H1 (cell line): Measurements from ENCODE around the gene GPSM1. TPM values are rescaled to one million over a fixed set of nuclear protein-coding genes. Genes with fewer than 3 reads are reported as not detected.

Source experiments
- CTCF ChIA-PET: fragments of 300-600 bp; sonication (Branson Sonifier 250); formaldehyde crosslinking; loops from one replicate; lab custom pipeline; 2021; ENCODE audit not compliant: partially characterized antibody; lab: Charles Lee
- POLR2A ChIA-PET: fragments of 300-600 bp; sonication (Branson Sonifier 250); formaldehyde crosslinking; loops from one replicate; lab custom pipeline; 2021; ENCODE audit warnings: inconsistent platforms; ENCODE audit not compliant: partially characterized antibody; lab: Charles Lee
- DNase-seq, 2 experiments: peaks; one replicate each; pipeline versions ENCODE4 v3.0.0 to v3.0.0-alpha.2; 2010 to 2022; ENCODE audit warnings: low spot score in 2 of 2, low read depth in 1 of 2, mixed read lengths in 1 of 2
- FAIRE-seq: peaks from 2 replicates; lab custom pipeline; 2011; peaks lifted over from hg19 to GRCh38; lab: Jason Lieb, UNC
- H2AFZ ChIP-seq: 2 replicates; pipeline ENCODE4 v1.8.1; 2012; ENCODE audit warnings: low read length, inconsistent platforms
- H2AK5ac ChIP-seq: 2 replicates; pipeline ENCODE4 v1.6.1; 2013; ENCODE audit warnings: low read depth, low read length
- H2BK120ac ChIP-seq: replicated peaks from 2 replicates; pipeline ENCODE3; 2013; ENCODE audit warnings: low read depth, low read length, inconsistent platforms
- H2BK12ac ChIP-seq: 2 replicates; pipeline ENCODE4 v1.6.1; 2013; ENCODE audit warnings: low read depth, low read length
- H2BK15ac ChIP-seq: 2 replicates; pipeline ENCODE4 v1.6.1; 2013; ENCODE audit warnings: low read length
- H2BK20ac ChIP-seq: 2 replicates; pipeline ENCODE4 v1.6.1; 2013; ENCODE audit warnings: low read length
- H2BK5ac ChIP-seq: 2 replicates; pipeline ENCODE4 v1.6.1; 2013; ENCODE audit warnings: low read depth, low read length
- H3K14ac ChIP-seq: 2 replicates; pipeline ENCODE4 v1.6.1; 2013; ENCODE audit warnings: inconsistent platforms; ENCODE audit not compliant: insufficient read length
- H3K18ac ChIP-seq: 2 replicates; pipeline ENCODE4 v1.6.1; 2013; ENCODE audit warnings: low read length; ENCODE audit errors: extremely low read depth
- H3K23ac ChIP-seq: 2 replicates; pipeline ENCODE4 v1.6.1; 2013; ENCODE audit warnings: inconsistent platforms; ENCODE audit not compliant: insufficient read length
- H3K23me2 ChIP-seq: 2 replicates; pipeline ENCODE4 v1.6.1; 2013; ENCODE audit warnings: low read depth, low read length
- H3K27ac ChIP-seq: 2 replicates; pipeline ENCODE4 v1.6.1; 2011; ENCODE audit warnings: low read depth, low read length, inconsistent platforms
- H3K27me3 ChIP-seq, 4 experiments: replicated peaks in 1 of 4; 1 replicate in 1 of 4; 2 replicates in 3 of 4; pipeline versions ENCODE4 v1.6.1 to v1.8.1; 2011 to 2013; ENCODE audit warnings: low read length in 3 of 4, mild to moderate bottlenecking in 3 of 4, inconsistent platforms in 2 of 4, mixed read lengths in 2 of 4, moderate library complexity in 1 of 4; ENCODE audit not compliant: control insufficient read depth in 3 of 4, insufficient read depth in 3 of 4; ENCODE audit errors: extremely low read depth in 1 of 4
- H3K36me3 ChIP-seq, 4 experiments: 2 replicates each; pipeline versions ENCODE4 v1.6.1 to v1.8.1; 2011 to 2013; ENCODE audit warnings: mild to moderate bottlenecking in 4 of 4, low read length in 3 of 4, moderate library complexity in 2 of 4, control low read depth in 1 of 4, inconsistent platforms in 1 of 4; ENCODE audit not compliant: insufficient read depth in 4 of 4, control insufficient read depth in 2 of 4
- H3K4ac ChIP-seq: replicated peaks from 2 replicates; pipeline ENCODE3; 2013; ENCODE audit warnings: low read length, low read depth, mixed read lengths, inconsistent platforms; ENCODE audit not compliant: insufficient read length
- H3K4me1 ChIP-seq, 4 experiments: replicated peaks in 1 of 4; 1 replicate in 1 of 4; 2 replicates in 3 of 4; pipeline versions ENCODE4 v1.6.1 to v1.8.1; 2011 to 2013; ENCODE audit warnings: low read length in 3 of 4, inconsistent platforms in 2 of 4, mixed read lengths in 1 of 4; ENCODE audit not compliant: insufficient read depth in 4 of 4, control insufficient read depth in 3 of 4
- H3K4me2 ChIP-seq, 2 experiments: 2 replicates each; pipeline versions ENCODE4 v1.6.1 to v1.8.1; 2011 to 2013; ENCODE audit warnings: low read depth in 2 of 2, low read length in 2 of 2, control low read depth in 1 of 2, inconsistent platforms in 1 of 2, mild to moderate bottlenecking in 1 of 2; ENCODE audit not compliant: insufficient read depth in 1 of 2
- H3K4me3 ChIP-seq, 4 experiments: fragments of 200-600, 300-600 bp in 1 of 4; sonication (generic), shearing (Covaris generic), sonication (Bioruptor Twin) in 1 of 4; 2 replicates each; pipeline versions ENCODE4 v1.5.1 to v1.8.1; 2011 to 2016; ENCODE audit warnings: low read length in 4 of 4, low read depth in 3 of 4, control low read depth in 2 of 4, inconsistent platforms in 2 of 4, mild to moderate bottlenecking in 2 of 4, mixed read lengths in 1 of 4, moderate library complexity in 1 of 4; ENCODE audit not compliant: insufficient read depth in 2 of 4; ENCODE audit errors: extremely low read depth in 1 of 4
- H3K56ac ChIP-seq: replicated peaks from 2 replicates; pipeline ENCODE3; 2013; ENCODE audit warnings: low read depth, mild to moderate bottlenecking, mixed read lengths, low read length, inconsistent platforms; ENCODE audit not compliant: insufficient read length
- H3K79me1 ChIP-seq: 2 replicates; pipeline ENCODE4 v1.6.1; 2013; ENCODE audit warnings: low read depth, low read length, control low read depth
- H3K79me2 ChIP-seq, 2 experiments: 2 replicates each; pipeline versions ENCODE4 v1.6.1 to v1.8.1; 2012 to 2013; ENCODE audit warnings: low read length in 2 of 2, mild to moderate bottlenecking in 2 of 2, inconsistent platforms in 1 of 2; ENCODE audit not compliant: insufficient read depth in 2 of 2, control insufficient read depth in 1 of 2
- H3K9ac ChIP-seq, 4 experiments: replicated peaks in 1 of 4; 1 replicate in 1 of 4; 2 replicates in 3 of 4; pipeline versions ENCODE4 v1.6.1 to v1.8.1; 2011 to 2013; ENCODE audit warnings: low read depth in 3 of 4, low read length in 3 of 4, control low read depth in 2 of 4, mild to moderate bottlenecking in 2 of 4, moderate library complexity in 2 of 4, inconsistent platforms in 1 of 4; ENCODE audit errors: extremely low read depth in 1 of 4
- H3K9me3 ChIP-seq, 2 experiments: 2 replicates each; pipeline versions ENCODE4 v1.6.1 to v1.8.1; 2012 to 2013; ENCODE audit warnings: mild to moderate bottlenecking in 2 of 2, moderate library complexity in 2 of 2, control low read depth in 1 of 2, inconsistent platforms in 1 of 2, low read depth in 1 of 2, low read length in 1 of 2, mixed read lengths in 1 of 2; ENCODE audit not compliant: insufficient read depth in 2 of 2
- H4K20me1 ChIP-seq, 2 experiments: replicated peaks in 1 of 2; 2 replicates each; pipeline versions ENCODE3 to v1.8.1; 2011 to 2013; ENCODE audit warnings: inconsistent platforms in 2 of 2, low read length in 2 of 2, mild to moderate bottlenecking in 1 of 2; ENCODE audit not compliant: insufficient read depth in 2 of 2, control insufficient read depth in 1 of 2
- H4K5ac ChIP-seq: 2 replicates; pipeline ENCODE4 v1.6.1; 2013; ENCODE audit warnings: low read length, low read depth, mixed read lengths, inconsistent platforms; ENCODE audit not compliant: insufficient read length
- H4K8ac ChIP-seq: 2 replicates; pipeline ENCODE4 v1.8.0; 2013; ENCODE audit warnings: mild to moderate bottlenecking, moderate library complexity, low read length, inconsistent platforms; ENCODE audit not compliant: insufficient read depth; ENCODE audit errors: extremely low read depth
- H4K91ac ChIP-seq: replicated peaks from 2 replicates; pipeline ENCODE3; 2013; ENCODE audit warnings: low read length, mixed read lengths, inconsistent platforms; ENCODE audit not compliant: insufficient read length
- ASH2L ChIP-seq: fragments of 200-600, 300-600 bp; sonication (generic); IDR thresholded peaks from one replicate; pipeline ENCODE4 v1.7.1; 2017; ENCODE audit warnings: low read length
- CEBPB ChIP-seq: IDR thresholded peaks from 2 replicates; pipeline ENCODE4 v1.6.1; 2012; ENCODE audit warnings: low read depth, low read length
- EGR1 ChIP-seq: IDR thresholded peaks from 2 replicates; pipeline ENCODE4 v1.6.1; 2011; ENCODE audit warnings: low read depth, low read length, borderline replicate concordance
- FOSL1 ChIP-seq: IDR thresholded peaks from 2 replicates; pipeline ENCODE4 v1.6.1; 2011; ENCODE audit warnings: mild to moderate bottlenecking, low read depth, low read length, moderate library complexity; ENCODE audit not compliant: insufficient read depth
- POU5F1 ChIP-seq: IDR thresholded peaks from 2 replicates; pipeline ENCODE4 v1.6.1; 2011; ENCODE audit warnings: low read depth, mild to moderate bottlenecking, low read length, moderate library complexity
- SIN3A ChIP-seq, 2 experiments: IDR thresholded peaks in 1 of 2; conservative IDR thresholded peaks in 1 of 2; 2 replicates each; pipeline ENCODE4 v1.6.1; 2011 to 2012; ENCODE audit warnings: low read length in 2 of 2, improper control_type of control experiment in 1 of 2, low read depth in 1 of 2, mild to moderate bottlenecking in 1 of 2
- SP1 ChIP-seq: IDR thresholded peaks from 2 replicates; pipeline ENCODE4 v1.6.1; 2011; ENCODE audit warnings: low read depth, low read length
- SP2 ChIP-seq: IDR thresholded peaks from 2 replicates; pipeline ENCODE4 v1.6.1; 2012; ENCODE audit warnings: mild to moderate bottlenecking, low read length, inconsistent platforms
- SUZ12 ChIP-seq: fragments of 200-600 bp; sonication (generic); IDR thresholded peaks from 2 replicates; pipeline ENCODE4 v1.6.1; 2012; ENCODE audit warnings: mild to moderate bottlenecking, inconsistent platforms, low read length, moderate library complexity, mixed read lengths
- TCF12 ChIP-seq: IDR thresholded peaks from 2 replicates; pipeline ENCODE4 v1.6.1; 2011; ENCODE audit warnings: low read depth, mild to moderate bottlenecking, low read length
- TEAD4 ChIP-seq: IDR thresholded peaks from 2 replicates; pipeline ENCODE4 v1.6.1; 2012; ENCODE audit warnings: low read depth, low read length, inconsistent platforms, mixed read lengths
- WGBS, 2 experiments: shearing (Covaris generic) in 1 of 2; methylation state at CpG; one replicate each; pipeline versions ENCODE4 v1.1.6 to v1.1.7; 2013 to 2015; ENCODE audit warnings: low lambda C conversion rate in 2 of 2, mixed read lengths in 2 of 2, inconsistent platforms in 1 of 2, low coverage in 1 of 2, missing lambda C conversion rate in 1 of 2; ENCODE audit not compliant: insufficient replicate concordance in 2 of 2, insufficient coverage in 1 of 2, insufficient read length in 1 of 2; ENCODE audit errors: extremely low coverage in 1 of 2, missing lambda C conversion rate in 1 of 2; 5-methylcytosine and 5-hydroxymethylcytosine counted together
- polyA plus RNA-seq, 7 experiments: library from polyadenylated mRNA; depleted of rRNA in 3 of 7; stranded (reverse) in 5 of 7; unstranded in 2 of 7; fragments of >200 nt in 5 of 7; fragments of 200-250 nt in 2 of 7; gene quantifications; 1 replicate in 5 of 7; 2 replicates in 1 of 7; 4 replicates in 1 of 7; pipeline versions ENCODE4 v1.2.1 to v1.2.3, GENCODE V29; 2011 to 2013; ENCODE audit warnings: missing spikeins in 2 of 7, mixed read lengths in 2 of 7
- total RNA-seq: library from RNA; stranded (reverse); fragmentation: NEBNext Ultra II Directional; extraction: Animal tissue kit (Norgen Biotek cat#: 25700); gene quantifications from 2 replicates; pipeline ENCODE4 v1.2.1, GENCODE V29; 2021

The GPSM1 gene
- total and polyA plus RNA-seq, 2 of the 8 experiments (the other 6 are each of a cell fraction or from before 2014, with no cell fraction given), result 12.8 to 18.0 TPM

DNA sequence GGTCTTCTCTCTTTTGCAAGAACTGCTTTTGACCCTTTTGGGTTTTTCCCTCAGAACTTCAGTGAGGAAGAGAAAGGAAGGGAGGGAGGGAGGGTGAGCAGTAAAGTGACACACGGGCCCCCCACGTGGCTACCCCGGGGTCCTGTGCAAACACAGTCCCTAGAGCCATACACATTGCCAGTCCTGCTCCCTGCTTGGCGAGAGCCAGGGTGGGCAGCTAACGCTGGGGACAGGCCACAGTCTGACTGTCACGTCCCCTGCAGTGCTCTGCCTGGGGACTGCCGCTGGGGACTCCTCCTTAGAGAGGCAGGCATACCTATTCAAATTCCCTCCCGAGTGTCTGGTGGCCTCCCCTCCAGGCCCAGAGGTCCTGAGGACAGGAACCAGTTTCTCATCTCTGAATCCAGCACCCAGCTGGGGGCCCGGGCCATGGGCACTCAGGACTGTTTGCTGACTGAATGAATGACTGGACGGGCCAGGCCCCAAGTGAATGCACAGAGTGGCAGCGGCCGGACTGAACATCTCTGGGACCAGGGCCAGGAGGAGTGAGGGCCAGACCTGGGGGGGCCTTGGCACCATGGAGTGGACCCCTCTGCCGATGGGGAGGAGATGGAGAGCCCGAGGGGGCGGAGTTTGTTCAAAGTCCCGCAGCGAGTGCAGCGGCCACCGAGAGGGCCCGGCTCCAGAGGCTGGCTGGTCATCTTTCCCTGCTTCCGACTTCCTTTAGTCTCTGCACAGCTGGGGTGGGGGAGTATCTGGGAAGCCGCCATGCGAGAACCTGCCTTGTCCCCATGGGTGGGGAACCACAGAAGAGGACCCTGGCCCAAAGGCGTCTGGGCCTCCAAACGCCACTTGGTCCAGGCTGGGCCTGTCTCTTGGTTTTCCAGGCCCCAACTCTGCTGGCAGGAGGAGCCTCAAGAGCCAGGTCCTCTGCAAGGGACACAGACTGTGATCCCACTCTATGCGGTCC is 29.3 kb upstream of the GPSM1 start:
- Histone ChIP-seq H3K14ac (no peak overlapping the region), H3K9ac (no peak overlapping the region), H2AFZ (no peak overlapping the region), H4K91ac (no peak overlapping the region), H3K36me3 (no peaks in the 10 kb centered on the region; a peak in 1 of 8 replicates), H4K5ac (no peak overlapping the region), H2BK12ac (no peak overlapping the region), H3K56ac (peak overlapping the region; percentile 46), H2AK5ac (no peak overlapping the region; the same call in 1 of the 2 replicates), H4K20me1 (peaks cover 0 to 13% of the 10 kb centered on the region in 2 experiments), H3K4me3 (no peak overlapping the region), H3K4me1 (no peaks in the 10 kb centered on the region; a peak in 1 of 7 replicates), H3K27ac (no peak overlapping the region)
- CTCF ChIA-PET, result interaction anchor here (0.6 to 1.8 kb wide), 6 partner anchors 8 to 766 kb away, joined by 3 to 7 read pairs (median 3); no protein-coding TSS in a partner anchor
- POLR2A ChIA-PET, result no interaction called here
- WGBS, 2 experiments, result 88% methylated on average over 20 of the region's 26 CpGs; no CpG with 5 or more reads in 1 of the 2 experiments
- no peak for TF ChIP-seq POU5F1
- TF ChIP-seq ASH2L, result no peak
- TF ChIP-seq EGR1, result no peak
- no peak for TF ChIP-seq SUZ12
- no peak for TF ChIP-seq FOSL1
- no peak for TF ChIP-seq CEBPB
- TF ChIP-seq SIN3A (conservative IDR thresholded peaks at IDR 0.05 in 1 of 2, IDR thresholded peaks at IDR 0.05 in 1 of 2; ENCODE audit: low read depth in 1 of 2, low read length in 2 of 2), result no peak
- no peak for TF ChIP-seq SP1
- no peak for TF ChIP-seq TCF12
- TF ChIP-seq SP2, result no peak
- TF ChIP-seq TEAD4, result no peak
- TF ChIP-seq, all 59 proteins: peak for 0
- no peaks in the 10 kb centered on the region for H3K27me3 ChIP-seq
- H3K79me1 ChIP-seq, result no peaks in the 10 kb centered on the region
- H2BK15ac ChIP-seq, result no peak overlapping the region
- no peak overlapping the region for H3K23ac ChIP-seq
- no peak overlapping the region for H2BK120ac ChIP-seq
- DNase-seq (no peak), FAIRE-seq (no peak)
- H3K79me2 ChIP-seq, result no peaks in the 10 kb centered on the region
- H3K4me2 ChIP-seq, result no peak overlapping the region
- H2BK5ac ChIP-seq, result no peak overlapping the region
- H4K8ac ChIP-seq, result peak overlapping the region; percentile 51; the same call in 1 of the 2 replicates
- H2BK20ac ChIP-seq, result no peak overlapping the region
- peaks cover 8% of the 10 kb centered on the region; the same call in 1 of the 2 replicates for H3K23me2 ChIP-seq
- peaks cover 4 to 10% of the 10 kb centered on the region in 2 experiments; a peak in 2 of 4 replicates for H3K9me3 ChIP-seq
- no peak overlapping the region for H3K4ac ChIP-seq
- H3K18ac ChIP-seq, result no peak overlapping the region; the same call in 1 of the 2 replicates
